ENCODE measurements around the gene MRGPRD.

- TF ChIP-seq CTCF (IDR thresholded peaks at IDR 0.05) (no peak), EP300 (IDR thresholded peaks at IDR 0.05) (no peak), POLR2A (IDR thresholded peaks at IDR 0.05) (no peak), POLR2AphosphoS5 (IDR thresholded peaks at IDR 0.05) (peak; percentile 65 to 87 (median 76))
These were observed 28.1 kb upstream of the MRGPRD start for GRCh38 chr11:69008737-69009440.

All from stomach (tissue), 4 donors.